Activated CD4-positive, alpha-beta T cell treated with anti-CD3 and anti-CD28 coated beads, Interleukin-2, Interleukin-6, amounts not matched to agents 100 ng/mL and 50 ng/mL, durations not matched to agents 16 hours and 8 hours (primary cell): ENCODE results near the gene HIC2.
"Not testable (repeated sequence)": the region's sequence is repeated elsewhere in the genome, so short reads cannot be mapped to it uniquely, and the experiment has no call there.

Experiments
- DNase-seq: peaks from one replicate; pipeline ENCODE4 v3.0.0-alpha.2; 2020

Gene HIC2

GRCh38 chr22:21451545-21452520 is 34.7 kb downstream of the HIC2 start:
- DNase-seq, result no peak

GRCh38 chr22:21452666-21453065 is 35.5 kb downstream of the HIC2 start:
- DNase-seq, result not testable (repeated sequence)

GRCh38 chr22:21454998-21455333 is 37.8 kb downstream of the HIC2 start:
- not testable (repeated sequence) for DNase-seq

DNA sequence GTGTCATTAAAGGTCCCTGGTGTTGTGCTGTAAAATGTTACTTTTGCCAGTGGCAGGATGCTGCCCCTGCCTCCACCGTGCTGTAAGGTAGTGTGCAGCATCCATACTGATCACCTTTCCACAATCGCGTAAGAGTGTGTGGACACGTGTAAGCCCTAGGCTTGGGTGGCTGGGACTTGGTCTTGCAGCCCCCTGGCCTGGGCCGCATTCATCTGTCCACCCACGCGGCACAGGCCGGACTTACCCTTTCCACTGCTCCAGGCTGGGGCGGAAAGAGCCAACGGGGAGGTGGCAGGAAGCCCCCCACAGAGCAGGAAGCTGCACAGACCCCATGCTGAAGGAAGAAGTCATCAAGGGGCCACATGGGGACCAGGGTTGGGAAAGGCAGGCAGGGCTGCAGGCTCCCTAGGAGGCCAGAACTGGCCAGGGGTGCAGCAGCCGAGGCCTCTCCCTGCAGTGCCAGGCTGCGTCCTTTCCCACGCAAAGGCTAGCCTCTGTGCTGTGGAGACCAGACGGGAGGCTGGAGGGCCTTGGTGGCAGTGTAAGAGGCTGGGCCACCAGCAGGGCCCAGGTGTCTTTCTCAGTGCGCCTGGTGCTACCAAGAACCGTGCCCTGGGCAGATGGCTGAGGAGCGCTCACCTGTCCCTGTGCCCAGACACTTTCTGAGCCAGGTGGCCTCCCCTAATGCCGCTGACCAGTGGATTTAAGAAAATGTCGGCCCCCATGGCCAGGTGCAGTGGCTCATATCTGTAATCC is 38.3 kb downstream of the HIC2 start:
- DNase-seq, result no peak

DNA sequence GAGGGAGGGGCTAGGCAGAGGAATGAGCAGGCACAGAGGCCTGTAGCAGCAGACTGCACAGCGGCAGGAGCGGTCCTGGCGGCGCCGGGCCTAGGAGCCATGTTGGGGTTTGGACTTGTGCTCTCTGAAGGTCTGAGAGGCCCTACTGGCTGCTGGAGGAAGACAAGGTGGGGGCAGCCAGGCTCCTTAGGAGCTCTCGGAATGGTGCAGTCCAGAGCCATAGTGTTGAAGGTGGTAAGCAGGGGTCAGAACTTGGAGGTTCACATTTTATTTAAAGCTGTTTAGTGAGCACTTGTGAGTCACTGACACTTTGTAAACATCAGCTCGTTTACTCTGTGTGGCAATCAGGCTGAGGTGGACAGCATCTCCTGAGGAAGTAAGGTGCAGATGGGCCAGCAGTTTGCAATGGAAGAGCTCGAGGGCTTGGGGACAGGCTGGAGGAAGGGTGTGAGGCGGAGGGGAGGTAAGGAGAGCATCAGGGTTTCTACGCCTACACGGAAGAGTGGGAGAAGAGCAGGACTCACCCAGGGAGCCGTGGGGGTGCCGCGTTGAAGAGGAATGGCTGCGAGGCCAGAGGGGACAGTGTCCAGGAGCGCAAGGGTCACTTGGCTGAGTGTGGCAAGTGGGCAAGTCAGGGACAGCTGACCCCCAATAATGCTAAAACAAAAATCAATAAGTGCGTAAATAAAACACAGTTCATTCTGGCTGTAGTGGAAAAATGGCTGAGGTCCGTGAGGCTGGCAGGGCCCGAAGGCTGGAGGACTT is 40.0 kb downstream of the HIC2 start:
- DNase-seq, result no peak

GRCh38 chr22:21462672-21463071 is 45.5 kb downstream of the HIC2 start:
- not testable (repeated sequence) for DNase-seq

DNA sequence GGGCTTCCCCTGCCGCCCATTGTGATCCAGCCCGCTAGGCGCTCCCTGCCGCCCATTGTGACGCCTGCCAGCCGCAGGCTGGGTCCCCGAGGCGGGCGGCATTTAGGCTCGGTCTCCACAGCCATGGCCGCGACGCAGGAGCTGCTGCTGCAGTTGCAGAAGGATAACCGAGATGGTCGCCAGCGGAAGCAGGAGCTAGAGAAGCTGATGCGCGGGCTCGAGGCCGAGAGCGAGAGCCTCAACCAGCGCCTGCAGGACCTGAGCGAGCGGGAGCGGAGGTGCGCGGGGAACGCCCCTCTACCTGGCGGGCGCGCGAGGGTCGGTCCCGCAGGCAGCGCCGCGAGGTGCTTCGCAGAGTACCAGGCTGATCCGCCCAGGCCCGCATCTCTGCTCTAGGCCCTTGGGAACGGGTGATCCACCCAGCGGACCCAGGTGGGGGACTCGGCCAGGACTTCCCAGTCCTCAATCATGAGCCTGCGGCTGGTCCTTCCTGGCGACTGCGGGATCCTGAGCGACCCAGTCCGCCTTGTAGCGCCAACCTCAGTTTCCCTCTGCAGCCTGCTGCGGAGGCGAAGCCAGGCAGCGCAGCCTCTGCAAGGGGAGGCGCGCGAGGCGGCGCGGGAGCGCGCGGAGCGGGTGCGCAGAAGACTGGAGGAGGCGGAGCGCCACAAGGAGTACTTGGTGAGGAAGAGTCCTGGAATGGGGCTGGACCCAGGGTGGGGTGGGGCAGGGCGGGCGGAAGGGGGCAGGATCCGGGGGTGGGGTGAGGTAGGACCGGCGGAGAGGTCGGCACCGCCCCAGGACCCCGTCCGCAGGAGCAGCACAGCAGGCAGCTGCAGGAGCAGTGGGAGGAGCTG is 50.4 kb downstream of the HIC2 start, which contains the start of gene TMEM191C:
Gene TMEM191C, plus strand, starts transcription at position 51 of the 857 bp plus-strand sequence. Its CDS starts 73 bp downstream, at position 124.
- DNase-seq, result not testable (repeated sequence)

GRCh38 chr22:21468194-21469096 is 51.3 kb downstream of the HIC2 start:
- peak; percentile 89 for DNase-seq

- DNase-seq, result not testable (repeated sequence)
These were observed 52.2 kb downstream of the HIC2 start for GRCh38 chr22:21469097-21469994.

GRCh38 chr22:21472984-21473383 is 55.8 kb downstream of the HIC2 start:
- not testable (repeated sequence) for DNase-seq

- DNase-seq, result not testable (repeated sequence)
These were observed 56.5 kb downstream of the HIC2 start for GRCh38 chr22:21473664-21474063.

GRCh38 chr22:21484039-21484438 is 66.9 kb downstream of the HIC2 start:
- DNase-seq, result not testable (repeated sequence)

DNA sequence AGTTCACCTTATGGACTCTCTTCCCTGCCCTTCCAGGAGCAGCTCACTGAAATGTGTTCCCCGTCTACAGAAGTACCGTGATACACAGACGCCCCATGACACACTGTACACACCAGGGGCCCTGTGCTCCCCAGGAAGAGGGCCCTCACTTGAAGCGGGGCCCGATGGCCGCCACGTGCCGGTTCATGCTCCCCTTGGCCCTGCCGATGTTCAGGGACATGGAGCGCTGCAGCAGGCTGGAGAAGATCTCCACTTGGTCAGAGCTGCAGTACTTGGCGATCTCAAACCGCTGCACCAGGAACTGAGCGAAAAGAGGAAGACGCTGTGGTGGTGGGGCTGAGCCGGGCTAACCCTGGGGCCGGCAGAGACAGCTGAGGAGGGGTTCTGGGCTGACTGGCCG is 70.6 kb downstream of the HIC2 start:
- DNase-seq, result not testable (repeated sequence)

DNA sequence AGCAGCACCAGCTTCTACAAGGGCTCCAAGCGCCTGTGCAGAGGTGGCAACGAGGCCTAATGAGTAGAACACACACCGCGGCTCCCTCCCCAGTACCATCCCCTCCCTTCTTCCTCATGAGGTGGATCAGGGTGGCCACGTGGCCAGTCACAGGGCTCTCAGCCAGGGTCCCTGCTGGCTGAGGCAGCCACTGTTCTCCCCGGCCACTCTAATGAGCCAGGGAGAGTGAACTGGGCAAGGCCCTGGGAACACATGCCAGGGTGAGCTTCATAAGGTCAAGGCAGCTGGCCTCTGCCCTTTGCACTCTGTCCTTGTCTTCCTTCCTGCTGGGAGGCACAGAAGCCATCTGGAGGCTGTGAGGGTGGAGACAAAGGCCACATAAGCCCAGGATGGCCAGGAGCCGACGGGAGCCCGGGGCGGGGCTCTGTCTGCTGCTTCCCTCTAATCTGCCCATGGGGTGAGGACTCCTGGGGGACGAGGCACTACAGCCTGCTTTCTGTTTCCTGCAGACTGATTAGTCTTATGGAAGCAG is 72.0 kb downstream of the HIC2 start:
- DNase-seq, result not testable (repeated sequence)

GRCh38 chr22:21490556-21490955 is 73.4 kb downstream of the HIC2 start:
- not testable (repeated sequence) for DNase-seq

DNA sequence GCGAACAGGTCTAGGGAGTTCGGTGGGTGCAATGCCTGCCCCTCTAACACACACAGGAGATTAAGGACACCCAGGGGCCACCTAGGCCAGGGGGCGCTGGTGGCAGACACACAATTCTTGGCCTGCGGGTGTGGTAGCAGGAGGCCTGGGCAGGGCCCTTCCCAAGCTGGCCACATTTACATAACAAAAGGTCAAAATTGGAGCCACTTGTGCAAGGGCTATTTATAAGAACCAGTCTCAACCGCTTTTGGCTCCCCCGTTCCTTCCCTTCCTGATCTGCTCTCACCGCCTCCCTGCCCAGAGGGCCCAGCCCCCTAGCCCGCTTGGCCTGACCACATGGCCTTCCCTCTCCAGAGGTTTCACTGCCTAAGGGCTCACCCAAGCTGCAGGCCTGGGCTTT is 75.1 kb downstream of the HIC2 start:
- not testable (repeated sequence) for DNase-seq

DNA sequence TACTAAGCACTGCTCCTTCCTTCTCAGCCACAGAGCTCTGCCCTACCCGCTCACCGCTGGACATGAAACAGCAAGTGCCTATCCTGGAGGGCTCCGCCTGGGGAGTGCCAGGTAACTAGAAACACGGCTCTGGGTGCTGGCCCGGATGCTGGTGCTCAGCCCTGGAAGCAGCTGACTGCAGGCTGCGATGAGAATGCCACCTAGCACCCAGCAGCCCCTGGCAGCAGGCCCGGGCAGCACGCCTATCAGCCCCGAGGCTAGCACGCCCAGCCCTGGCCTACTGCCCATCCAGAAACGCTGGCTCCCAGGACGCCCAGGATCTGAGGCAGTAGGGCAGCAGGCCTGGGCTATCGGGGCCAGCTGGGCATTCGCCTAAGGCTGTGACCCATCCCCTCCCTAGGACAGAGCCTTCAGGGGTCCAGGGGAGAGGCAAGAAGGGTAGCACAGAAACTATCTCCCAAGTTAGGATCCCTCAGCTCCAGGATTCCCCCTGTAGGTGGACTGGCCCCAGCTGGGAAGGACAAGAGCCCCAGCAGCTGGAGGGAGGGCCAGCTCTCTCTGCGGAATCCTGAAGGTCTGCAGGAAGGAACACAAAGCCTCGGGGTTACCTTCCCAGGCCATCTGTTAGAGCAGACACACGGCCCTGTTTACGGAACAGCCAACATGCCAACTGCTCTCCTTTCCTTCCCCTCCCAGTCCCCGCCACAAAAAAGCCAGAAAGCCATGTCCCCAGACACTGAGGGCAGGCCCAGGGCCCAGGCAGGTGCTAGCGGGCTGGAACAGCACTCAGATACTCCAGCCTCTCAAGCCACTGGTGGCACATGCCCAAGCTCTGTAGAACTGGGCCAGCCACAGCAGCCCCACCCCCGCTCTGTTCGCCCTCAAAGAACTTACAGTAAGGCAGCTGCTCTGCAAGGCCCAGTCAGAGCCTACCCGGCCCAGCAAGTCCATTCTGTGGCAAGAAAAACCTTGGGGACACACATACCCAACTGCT is 76.9 kb downstream of the HIC2 start:
- not testable (repeated sequence) for DNase-seq

DNA sequence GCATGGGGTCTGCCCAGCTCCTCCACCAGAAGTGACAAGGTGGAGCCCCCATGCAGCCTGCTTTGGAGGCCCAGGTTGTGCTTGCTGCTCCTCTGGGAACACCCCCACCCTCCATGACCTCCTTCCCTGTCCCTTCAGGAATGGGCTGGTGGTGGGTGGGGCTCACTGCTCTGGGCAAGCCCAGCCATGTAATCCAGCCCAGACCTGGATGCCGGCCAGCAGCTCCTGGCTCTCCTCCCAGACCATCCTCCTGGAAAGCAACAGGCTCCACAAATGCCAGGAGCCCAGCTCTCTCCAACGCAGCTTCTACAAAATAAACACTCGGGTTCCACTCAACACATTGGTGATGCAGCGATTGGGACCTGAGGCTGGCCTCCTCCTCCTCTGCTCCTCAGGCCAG is 80.8 kb downstream of the HIC2 start:
- DNase-seq, result not testable (repeated sequence)
